GM19238 (cell line): Measurements from ENCODE around the gene ATP6V0D1.

Experiments
- DNase-seq: peaks from one replicate; pipeline ENCODE4 v3.0.0; 2011; ENCODE audit warnings: low spot score; ENCODE audit not compliant: insufficient read length

ATP6V0D1 gene

GRCh38 chr16:67445913-67446907 lies 34.7 kb downstream of the ATP6V0D1 start:
- no peak for DNase-seq

GRCh38 chr16:67445441-67445912 lies 35.5 kb downstream of the ATP6V0D1 start:
- no peak for DNase-seq

- DNase-seq, result no peak
Observed at GRCh38 chr16:67445126-67445426, 35.9 kb downstream of the ATP6V0D1 start.

GRCh38 chr16:67444259-67445125 lies 36.5 kb downstream of the ATP6V0D1 start:
- no peak for DNase-seq

GRCh38 chr16:67443265-67443664 lies 37.7 kb downstream of the ATP6V0D1 start:
- DNase-seq, result no peak

GRCh38 chr16:67442581-67443255 lies 38.2 kb downstream of the ATP6V0D1 start:
- DNase-seq, result no peak

GRCh38 chr16:67441907-67442306 lies 39.0 kb downstream of the ATP6V0D1 start:
- no peak for DNase-seq

GRCh38 chr16:67441271-67441753 lies 39.6 kb downstream of the ATP6V0D1 start:
- no peak for DNase-seq

- DNase-seq, result no peak
Observed at GRCh38 chr16:67438824-67439393, 42.0 kb downstream of the ATP6V0D1 start.

GRCh38 chr16:67438098-67438791 lies 42.7 kb downstream of the ATP6V0D1 start:
- no peak for DNase-seq

GRCh38 chr16:67437513-67437912 lies 43.4 kb downstream of the ATP6V0D1 start:
- DNase-seq, result no peak

GRCh38 chr16:67436640-67437193 lies 44.2 kb downstream of the ATP6V0D1 start:
- no peak for DNase-seq

- DNase-seq, result no peak
Observed at GRCh38 chr16:67435758-67436164, 45.2 kb downstream of the ATP6V0D1 start.

- no peak for DNase-seq
Observed at GRCh38 chr16:67433131-67433719, 47.7 kb downstream of the ATP6V0D1 start.

GRCh38 chr16:67432506-67432890 lies 48.5 kb downstream of the ATP6V0D1 start:
- DNase-seq, result no peak

- DNase-seq, result no peak
Observed at GRCh38 chr16:67431775-67432505, 49.0 kb downstream of the ATP6V0D1 start.

- no peak for DNase-seq
Observed at GRCh38 chr16:67430977-67431774, 49.8 kb downstream of the ATP6V0D1 start, which contains the start of gene HSD11B2. TSS of gene HSD11B2 (plus strand) at chr16:67431121. CDS start at chr16:67431249, 128 bp downstream.

GRCh38 chr16:67430504-67430976 lies 50.4 kb downstream of the ATP6V0D1 start:
- no peak for DNase-seq
